ENCODE results near the gene ACACA.
"Not testable (repeated sequence)": the region's sequence is repeated elsewhere in the genome, so short reads cannot be mapped to it uniquely, and the experiment has no call there.

The ACACA gene

GRCh38 chr17:37083456-37083855, 323.2 kb downstream of the ACACA start:
- no peak overlapping the region for H3K4me3 ChIP-seq (ENCODE audit: low read depth, low read length)

DNA sequence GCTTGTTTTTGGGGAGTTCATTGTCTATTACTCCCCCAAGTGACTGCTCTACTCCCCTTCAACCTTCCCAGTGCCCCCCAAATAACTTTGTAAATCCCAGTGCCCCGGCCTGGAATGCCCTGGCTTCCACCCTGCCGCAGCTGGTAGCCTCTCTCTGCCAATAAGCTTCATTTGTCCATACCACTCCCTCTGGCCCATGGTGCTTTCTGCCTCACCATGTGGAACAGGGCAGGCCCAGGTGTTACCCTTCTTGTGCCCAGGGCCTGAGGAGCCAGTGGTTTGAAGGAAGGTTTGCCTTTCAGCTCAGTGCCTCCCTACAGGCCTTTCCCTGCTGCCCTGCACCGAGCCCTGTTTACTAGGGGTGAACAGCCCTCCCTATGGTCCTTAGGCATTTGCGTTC, 323.7 kb downstream of the ACACA start:
- no peak overlapping the region for H3K4me3 ChIP-seq (ENCODE audit: low read depth, low read length)

DNA sequence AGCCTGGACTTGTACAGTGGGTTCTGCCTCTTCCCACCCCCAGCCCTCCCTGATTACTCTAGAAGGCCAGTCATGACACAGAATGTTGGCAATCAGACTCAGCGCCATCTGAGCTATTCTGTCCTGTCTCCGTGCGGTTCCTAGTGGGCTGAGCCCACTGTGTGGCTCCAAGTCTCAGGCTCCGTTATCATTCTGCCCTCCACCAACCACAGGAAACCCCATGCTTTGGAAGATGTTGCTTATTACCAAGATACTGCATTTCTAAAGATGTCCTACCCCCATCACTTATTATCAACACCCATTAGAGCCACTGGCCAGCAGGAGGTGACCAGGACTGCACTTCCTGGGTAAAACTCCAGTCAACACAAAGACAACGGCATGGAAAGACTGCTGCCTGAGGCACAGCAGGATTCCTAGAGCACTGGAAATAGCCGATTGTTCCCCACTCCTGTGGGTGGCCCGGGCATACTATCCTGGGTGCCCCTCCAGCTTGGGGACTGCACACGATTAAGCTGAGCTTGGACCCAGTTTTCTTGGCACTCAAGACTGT, 324.2 kb downstream of the ACACA start:
- no peak overlapping the region for H3K4me3 ChIP-seq (ENCODE audit: low read depth, low read length)

- H3K4me3 ChIP-seq (ENCODE audit: low read depth, low read length): no peak overlapping the region
Measured at GRCh38 chr17:37081287-37081686, 325.3 kb downstream of the ACACA start.

- no peak overlapping the region for H3K4me3 ChIP-seq (ENCODE audit: low read depth, low read length)
Measured at GRCh38 chr17:37079735-37080134, 326.9 kb downstream of the ACACA start.

DNA sequence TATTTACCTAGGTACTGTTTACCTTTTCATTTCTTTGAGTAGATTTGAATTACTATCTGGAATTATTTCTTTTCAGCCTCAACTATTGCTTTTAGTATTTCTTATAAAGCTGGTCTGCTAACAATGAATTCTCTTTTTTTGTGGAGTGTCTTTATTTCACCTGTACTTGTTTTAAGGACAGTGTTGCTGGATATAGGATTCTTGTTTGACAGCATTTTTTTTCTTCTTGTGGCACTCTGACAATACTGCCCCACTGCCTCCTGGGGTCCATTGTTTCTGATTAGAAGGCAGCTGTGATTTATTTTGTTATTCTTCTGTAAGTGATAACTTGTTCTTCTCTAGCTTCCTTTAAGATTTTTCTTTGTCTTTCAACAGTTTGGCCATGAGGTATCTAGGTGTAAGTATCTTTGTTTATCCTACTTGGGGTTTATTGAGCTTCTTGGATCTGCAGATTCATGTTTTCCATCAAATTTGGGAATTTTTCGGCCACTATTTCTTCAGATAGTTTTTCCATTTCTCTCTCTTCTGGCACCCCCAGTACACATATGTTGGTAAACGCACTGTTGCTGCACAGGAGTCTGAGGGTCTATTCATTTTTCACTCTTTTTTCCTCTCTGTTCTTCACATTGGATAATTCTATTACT, 327.4 kb downstream of the ACACA start:
- H3K4me3 ChIP-seq (ENCODE audit: low read depth, low read length): no peak overlapping the region

- not testable (repeated sequence) for H3K4me3 ChIP-seq (ENCODE audit: low read depth, low read length)
Measured at GRCh38 chr17:37073464-37073863, 333.2 kb downstream of the ACACA start.

- no peak overlapping the region for H3K4me3 ChIP-seq (ENCODE audit: low read depth, low read length)
Measured at GRCh38 chr17:37069087-37069486, 337.5 kb downstream of the ACACA start.

DNA sequence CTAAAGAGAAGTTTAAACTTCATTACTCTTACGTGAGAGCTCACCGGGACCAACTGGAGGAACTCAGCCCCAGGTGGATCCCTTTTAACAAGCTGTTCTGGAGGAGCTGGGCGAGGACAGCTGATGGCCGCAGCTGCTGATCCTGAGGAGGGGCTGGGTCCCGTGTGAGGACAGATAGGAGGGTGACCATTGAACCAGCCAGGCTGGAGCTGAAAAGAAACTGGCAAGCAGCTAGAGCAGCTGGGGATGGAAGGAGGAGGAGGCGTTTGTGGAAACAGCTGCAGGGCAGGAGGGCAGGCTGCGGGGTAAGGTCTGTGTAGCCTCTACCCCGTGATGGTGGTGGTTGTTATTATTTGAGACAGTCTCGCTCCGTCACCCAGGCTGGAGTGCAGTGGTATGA, 338.4 kb downstream of the ACACA start:
- no peak overlapping the region for H3K4me3 ChIP-seq (ENCODE audit: low read depth, low read length)

- H3K4me3 ChIP-seq (ENCODE audit: low read depth, low read length): no peak overlapping the region
Measured at GRCh38 chr17:37067555-37068111, 339.0 kb downstream of the ACACA start.

- H3K4me3 ChIP-seq (ENCODE audit: low read depth, low read length): no peak overlapping the region
Measured at GRCh38 chr17:37066322-37067255, 340.0 kb downstream of the ACACA start.

- no peak overlapping the region for H3K4me3 ChIP-seq (ENCODE audit: low read depth, low read length)
Measured at GRCh38 chr17:37065486-37066321, 340.9 kb downstream of the ACACA start.

GRCh38 chr17:37064956-37065355, 341.7 kb downstream of the ACACA start:
- H3K4me3 ChIP-seq (ENCODE audit: low read depth, low read length): no peak overlapping the region

- H3K4me3 ChIP-seq (ENCODE audit: low read depth, low read length): no peak overlapping the region
Measured at GRCh38 chr17:37064206-37064605, 342.4 kb downstream of the ACACA start.

DNA sequence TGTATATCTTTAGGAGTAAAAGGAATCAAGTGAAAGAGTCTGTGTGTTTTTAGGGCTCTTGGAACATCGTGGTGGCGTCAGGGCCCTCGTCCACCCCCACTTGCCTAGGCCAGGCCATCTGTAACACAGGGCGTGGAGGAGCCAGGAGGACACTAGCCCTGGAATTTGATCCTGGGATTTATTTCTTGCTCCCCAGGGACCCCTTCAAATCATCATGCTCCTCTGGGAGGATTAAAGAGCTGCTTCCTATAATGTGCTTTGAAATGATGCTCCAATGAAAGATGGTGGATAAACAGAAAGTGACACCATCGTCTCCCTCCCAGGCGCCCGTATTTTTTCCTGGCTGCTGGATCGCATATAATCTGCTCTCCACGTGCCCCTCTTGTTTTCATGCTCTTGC, 344.6 kb downstream of the ACACA start:
- H3K4me3 ChIP-seq (ENCODE audit: low read depth, low read length): no peak overlapping the region

GRCh38 chr17:37060928-37061327, 345.7 kb downstream of the ACACA start:
- no peak overlapping the region for H3K4me3 ChIP-seq (ENCODE audit: low read depth, low read length)

- no peak overlapping the region for H3K4me3 ChIP-seq (ENCODE audit: low read depth, low read length)
Measured at GRCh38 chr17:37060094-37060493, 346.5 kb downstream of the ACACA start.

GRCh38 chr17:37059493-37059892, 347.1 kb downstream of the ACACA start:
- no peak overlapping the region for H3K4me3 ChIP-seq (ENCODE audit: low read depth, low read length)

GRCh38 chr17:37056622-37057021, 350.0 kb downstream of the ACACA start:
- no peak overlapping the region for H3K4me3 ChIP-seq (ENCODE audit: low read depth, low read length)

DNA sequence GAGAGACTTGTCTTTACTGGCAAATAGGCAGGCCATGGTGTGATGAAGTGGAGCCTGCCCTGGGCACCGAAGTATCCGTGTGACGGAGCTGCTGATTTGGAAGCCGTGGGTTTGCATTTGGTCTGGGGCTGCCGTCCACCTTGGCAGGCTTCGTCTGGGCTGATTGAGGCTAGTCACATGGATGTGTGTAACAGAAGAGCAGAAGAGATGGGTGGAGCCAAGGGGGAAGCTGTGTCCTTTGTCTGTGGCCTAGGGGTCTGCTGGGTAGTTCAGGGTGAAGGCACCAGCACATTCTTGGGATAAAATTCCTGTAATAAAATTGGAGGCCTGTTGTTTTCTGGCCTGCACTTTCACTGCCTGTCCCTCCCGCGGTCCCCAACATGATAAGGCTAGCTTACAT, 351.7 kb downstream of the ACACA start:
- H3K4me3 ChIP-seq (ENCODE audit: low read depth, low read length): no peak overlapping the region

GRCh38 chr17:37052450-37052849, 354.2 kb downstream of the ACACA start:
- H3K4me3 ChIP-seq (ENCODE audit: low read depth, low read length): no peak overlapping the region
